ENCODE measurements around the gene ADI1.

ADI1 gene

DNA sequence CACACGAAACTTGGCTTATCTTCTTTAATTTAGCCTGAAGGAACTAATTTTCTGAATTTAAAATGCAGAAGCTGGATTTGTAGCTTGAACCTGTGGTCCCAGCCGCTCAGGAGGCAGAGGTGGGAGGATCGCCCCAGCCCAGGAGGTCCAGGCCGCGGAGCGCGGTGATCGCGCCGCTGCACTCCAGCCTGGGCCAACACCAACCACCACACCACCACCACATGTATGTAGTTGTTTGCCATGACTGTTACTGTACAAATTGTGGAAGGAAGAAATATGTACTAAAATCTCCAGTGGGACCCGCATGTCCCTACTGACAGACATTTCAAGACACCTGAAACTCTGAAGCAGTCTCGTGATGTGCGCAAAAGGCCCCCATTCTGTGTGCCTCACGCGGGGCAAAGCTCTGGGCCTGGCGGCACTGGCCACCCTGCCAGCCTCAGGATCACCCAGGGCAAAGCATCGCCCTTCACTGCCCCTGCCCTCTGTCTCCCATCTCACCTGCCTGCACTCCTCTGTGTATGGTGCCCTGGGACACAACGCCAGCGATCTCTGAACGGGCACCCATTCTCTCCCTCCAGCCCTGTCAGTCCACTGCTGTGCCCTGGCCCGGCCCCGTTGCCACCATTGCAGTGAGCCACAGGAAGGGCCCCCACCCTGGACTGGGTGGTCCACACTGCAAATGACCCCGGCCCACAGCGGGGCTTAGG is 10.1 kb upstream of the ADI1 start:
- TF ChIP-seq, protein P1, sequence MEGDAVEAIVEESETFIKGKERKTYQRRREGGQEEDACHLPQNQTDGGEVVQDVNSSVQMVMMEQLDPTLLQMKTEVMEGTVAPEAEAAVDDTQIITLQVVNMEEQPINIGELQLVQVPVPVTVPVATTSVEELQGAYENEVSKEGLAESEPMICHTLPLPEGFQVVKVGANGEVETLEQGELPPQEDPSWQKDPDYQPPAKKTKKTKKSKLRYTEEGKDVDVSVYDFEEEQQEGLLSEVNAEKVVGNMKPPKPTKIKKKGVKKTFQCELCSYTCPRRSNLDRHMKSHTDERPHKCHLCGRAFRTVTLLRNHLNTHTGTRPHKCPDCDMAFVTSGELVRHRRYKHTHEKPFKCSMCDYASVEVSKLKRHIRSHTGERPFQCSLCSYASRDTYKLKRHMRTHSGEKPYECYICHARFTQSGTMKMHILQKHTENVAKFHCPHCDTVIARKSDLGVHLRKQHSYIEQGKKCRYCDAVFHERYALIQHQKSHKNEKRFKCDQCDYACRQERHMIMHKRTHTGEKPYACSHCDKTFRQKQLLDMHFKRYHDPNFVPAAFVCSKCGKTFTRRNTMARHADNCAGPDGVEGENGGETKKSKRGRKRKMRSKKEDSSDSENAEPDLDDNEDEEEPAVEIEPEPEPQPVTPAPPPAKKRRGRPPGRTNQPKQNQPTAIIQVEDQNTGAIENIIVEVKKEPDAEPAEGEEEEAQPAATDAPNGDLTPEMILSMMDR (IDR thresholded peaks at IDR 0.05), result no peak
- TF ChIP-seq ZFX (IDR thresholded peaks at IDR 0.05; ENCODE audit: borderline replicate concordance), result no peak

GRCh38 chr2:3527886-3528785 is 8.8 kb upstream of the ADI1 start:
- TF ChIP-seq, protein P1 (IDR thresholded peaks at IDR 0.05), result no peak
- no peak for TF ChIP-seq ZFX (IDR thresholded peaks at IDR 0.05; ENCODE audit: borderline replicate concordance)
- H3K27ac ChIP-seq, result no peak overlapping the region

More for the DNA sequence above, 10.1 kb upstream of the ADI1 start:
- no peak overlapping the region for H3K27ac ChIP-seq

- no peak for TF ChIP-seq ZFX (IDR thresholded peaks at IDR 0.05; ENCODE audit: borderline replicate concordance)
- TF ChIP-seq, protein P1 (IDR thresholded peaks at IDR 0.05), result no peak
- H3K27ac ChIP-seq, result no peak overlapping the region
Observed at GRCh38 chr2:3526871-3527270, 7.5 kb upstream of the ADI1 start.

DNA sequence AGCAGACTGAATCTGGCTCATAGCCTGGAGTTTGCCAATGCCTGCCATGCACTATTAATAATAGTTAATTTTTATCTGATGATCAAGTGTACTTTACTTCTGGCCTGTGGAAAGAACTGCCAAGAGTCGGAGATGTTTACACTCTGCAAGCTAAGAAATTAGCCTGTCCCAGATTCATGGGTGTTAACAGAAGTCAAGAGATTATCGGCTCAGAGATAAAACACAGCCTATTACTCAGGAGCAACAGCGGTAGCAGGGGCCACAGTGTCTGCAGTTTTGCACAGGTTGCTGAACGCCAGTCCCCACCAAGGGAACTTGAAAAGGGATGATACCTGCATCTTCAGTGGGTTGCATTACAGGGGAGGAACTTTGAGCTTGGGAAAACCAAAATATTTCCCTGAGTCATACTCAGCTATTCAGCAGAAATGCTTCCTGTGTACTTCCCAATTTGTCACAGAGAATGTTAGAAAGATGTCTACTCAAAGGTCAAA is 4.3 kb upstream of the ADI1 start:
- H3K27ac ChIP-seq, result peak overlapping the region; percentile 32; the same call in 1 of the 2 replicates
- TF ChIP-seq, protein P1 (IDR thresholded peaks at IDR 0.05), result no peak
- TF ChIP-seq ZFX (IDR thresholded peaks at IDR 0.05; ENCODE audit: borderline replicate concordance), result no peak

GRCh38 chr2:3522961-3523421 is 3.7 kb upstream of the ADI1 start:
- peak overlapping the region; percentile 32; the same call in 1 of the 2 replicates for H3K27ac ChIP-seq
- TF ChIP-seq ZFX (IDR thresholded peaks at IDR 0.05; ENCODE audit: borderline replicate concordance), result no peak
- TF ChIP-seq, protein P1 (IDR thresholded peaks at IDR 0.05), result no peak

- no peak for TF ChIP-seq ZFX (IDR thresholded peaks at IDR 0.05; ENCODE audit: borderline replicate concordance)
- TF ChIP-seq, protein P1 (IDR thresholded peaks at IDR 0.05), result no peak
- no peak overlapping the region for H3K27ac ChIP-seq
Observed at GRCh38 chr2:3520591-3520990, 1.3 kb upstream of the ADI1 start.

Data from 22Rv1 (cell line).